SK-N-SH treated with all-trans-retinoic acid at 6 μM for 48 hours (cell line): Measurements from ENCODE around the gene ZNF189.

Experiments
- ARNTL ChIP-seq: fragments of 450-650 bp; formaldehyde crosslinking; IDR thresholded peaks from 2 replicates; pipeline ENCODE4 v1.5.0; 2020; ENCODE audit warnings: low read depth, mild to moderate bottlenecking, moderate library complexity, borderline replicate concordance
- BACH2 ChIP-seq: fragments of 250-450 bp; sonication (Bioruptor Pico); IDR thresholded peaks from 2 replicates; pipeline ENCODE4 v1.9.0; 2021; ENCODE audit warnings: mild to moderate bottlenecking, borderline replicate concordance
- CSRNP3 ChIP-seq: fragments of 250-450 bp; sonication (Bioruptor Pico); IDR thresholded peaks from 2 replicates; pipeline ENCODE4 v1.5.1; 2021; ENCODE audit warnings: mild to moderate bottlenecking, moderate library complexity
- ESRRG ChIP-seq: fragments of 250-450 bp; sonication (Bioruptor Pico); IDR thresholded peaks from 2 replicates; pipeline ENCODE4 v1.6.1; 2021; ENCODE audit warnings: mild to moderate bottlenecking
- GLIS3 ChIP-seq: fragments of 250-450 bp; sonication (Bioruptor Pico); IDR thresholded peaks from 2 replicates; pipeline ENCODE4 v1.5.0; 2020; ENCODE audit warnings: mild to moderate bottlenecking, moderate library complexity
- OSR1 ChIP-seq: fragments of 250-450 bp; sonication (Bioruptor Pico); IDR thresholded peaks from 2 replicates; pipeline ENCODE4 v1.8.0; 2022; ENCODE audit warnings: moderate library complexity, mild to moderate bottlenecking, inconsistent platforms
- PPARA ChIP-seq: fragments of 250-450 bp; sonication (Bioruptor Pico); IDR thresholded peaks from 2 replicates; pipeline ENCODE4 v1.5.0; 2020; ENCODE audit warnings: mild to moderate bottlenecking, borderline replicate concordance
- SNAI2 ChIP-seq: fragments of 250-450 bp; sonication (Bioruptor Pico); IDR thresholded peaks from 2 replicates; pipeline ENCODE4 v1.5.0; 2020; ENCODE audit warnings: mild to moderate bottlenecking, moderate library complexity
- TOX ChIP-seq: fragments of 250-450 bp; sonication (Bioruptor Pico); IDR thresholded peaks from 2 replicates; pipeline ENCODE4 v1.8.0; 2021; ENCODE audit warnings: mild to moderate bottlenecking, moderate library complexity, borderline replicate concordance
- ZC3H10 ChIP-seq: fragments of 250-450 bp; sonication (Bioruptor Pico); IDR thresholded peaks from 2 replicates; pipeline ENCODE4 v1.5.1; 2021; ENCODE audit warnings: mild to moderate bottlenecking, moderate library complexity
- ZFP30 ChIP-seq: fragments of 450-650 bp; formaldehyde crosslinking; IDR thresholded peaks from 2 replicates; pipeline ENCODE4 v1.5.0; 2022; ENCODE audit warnings: mild to moderate bottlenecking, moderate library complexity
- ZNF565 ChIP-seq: fragments of 450-650 bp; formaldehyde crosslinking; conservative IDR thresholded peaks from 2 replicates; pipeline ENCODE4 v1.5.0; 2020; ENCODE audit warnings: low read depth, mild to moderate bottlenecking, moderate library complexity
- TF ChIP-seq, protein P1 (sequence below): fragments of 250-450 bp; sonication (Bioruptor Pico); IDR thresholded peaks from 2 replicates; pipeline ENCODE4 v1.8.0; 2020; ENCODE audit warnings: mild to moderate bottlenecking, moderate library complexity, borderline replicate concordance

GRCh38 chr9:101434998-101435397 is 36.3 kb downstream of the ZNF189 start:
- TF ChIP-seq, protein P1, sequence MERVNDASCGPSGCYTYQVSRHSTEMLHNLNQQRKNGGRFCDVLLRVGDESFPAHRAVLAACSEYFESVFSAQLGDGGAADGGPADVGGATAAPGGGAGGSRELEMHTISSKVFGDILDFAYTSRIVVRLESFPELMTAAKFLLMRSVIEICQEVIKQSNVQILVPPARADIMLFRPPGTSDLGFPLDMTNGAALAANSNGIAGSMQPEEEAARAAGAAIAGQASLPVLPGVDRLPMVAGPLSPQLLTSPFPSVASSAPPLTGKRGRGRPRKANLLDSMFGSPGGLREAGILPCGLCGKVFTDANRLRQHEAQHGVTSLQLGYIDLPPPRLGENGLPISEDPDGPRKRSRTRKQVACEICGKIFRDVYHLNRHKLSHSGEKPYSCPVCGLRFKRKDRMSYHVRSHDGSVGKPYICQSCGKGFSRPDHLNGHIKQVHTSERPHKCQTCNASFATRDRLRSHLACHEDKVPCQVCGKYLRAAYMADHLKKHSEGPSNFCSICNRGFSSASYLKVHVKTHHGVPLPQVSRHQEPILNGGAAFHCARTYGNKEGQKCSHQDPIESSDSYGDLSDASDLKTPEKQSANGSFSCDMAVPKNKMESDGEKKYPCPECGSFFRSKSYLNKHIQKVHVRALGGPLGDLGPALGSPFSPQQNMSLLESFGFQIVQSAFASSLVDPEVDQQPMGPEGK (CRISPR knock-in tag): no peak
- TF ChIP-seq PPARA: no peak
- TF ChIP-seq GLIS3 (CRISPR knock-in tag): no peak
- TF ChIP-seq ARNTL: no peak
- no peak for TF ChIP-seq ESRRG (CRISPR knock-in tag)
- TF ChIP-seq BACH2: no peak
- no peak for TF ChIP-seq CSRNP3 (CRISPR knock-in tag)
- no peak for TF ChIP-seq ZFP30
- no peak for TF ChIP-seq OSR1 (CRISPR knock-in tag)
- no peak for TF ChIP-seq TOX (CRISPR knock-in tag)
- no peak for TF ChIP-seq ZC3H10 (CRISPR knock-in tag)
- TF ChIP-seq SNAI2 (CRISPR knock-in tag): no peak
- no peak for TF ChIP-seq ZNF565 (CRISPR knock-in tag)
